ENCODE measurements around the gene FLAD1.

FLAD1 gene

GRCh38 chr1:154968731-154969130, 14.4 kb upstream of the FLAD1 start:
- peaks cover 31 to 66% of the 10 kb centered on the region in 2 donors for H3K36me3 ChIP-seq (ENCODE audit: control insufficient read depth in 1 of 2, insufficient read depth in 2 of 2, low read length in 2 of 2)
- H3K9me3 ChIP-seq (ENCODE audit: control insufficient read depth in 1 of 2, low read length in 2 of 2): no peaks in the 10 kb centered on the region
- H3K4me1 ChIP-seq (ENCODE audit: control insufficient read depth in 1 of 2, insufficient read depth in 2 of 2, low read length in 2 of 2): peaks cover 40 to 43% of the 10 kb centered on the region in 2 donors
- no peak overlapping the region for H3K4me3 ChIP-seq (ENCODE audit: low read depth in 1 of 2, low read length in 2 of 2)
- peak overlapping the region in 1 of 2 donors; percentile 50 for H3K9ac ChIP-seq (ENCODE audit: low read depth in 1 of 2, low read length in 2 of 2)
- no peaks in the 10 kb centered on the region for H3K27me3 ChIP-seq (ENCODE audit: control insufficient read depth in 1 of 2, insufficient read depth in 2 of 2, low read length in 2 of 2)
- H3K27ac ChIP-seq (ENCODE audit: low read depth, low read length): no peak overlapping the region

- peaks cover 27 to 61% of the 10 kb centered on the region in 2 donors for H3K36me3 ChIP-seq (ENCODE audit: control insufficient read depth in 1 of 2, insufficient read depth in 2 of 2, low read length in 2 of 2)
Observed at GRCh38 chr1:154969246-154969645, 13.9 kb upstream of the FLAD1 start.

GRCh38 chr1:154969860-154970452, 13.2 kb upstream of the FLAD1 start:
- H3K9me3 ChIP-seq (ENCODE audit: control insufficient read depth in 1 of 2, low read length in 2 of 2): no peaks in the 10 kb centered on the region
- peaks cover 21 to 54% of the 10 kb centered on the region in 2 donors for H3K36me3 ChIP-seq (ENCODE audit: control insufficient read depth in 1 of 2, insufficient read depth in 2 of 2, low read length in 2 of 2)
- H3K27ac ChIP-seq (ENCODE audit: low read depth, low read length): peak overlapping the region; percentile 77
- H3K4me3 ChIP-seq (ENCODE audit: low read depth in 1 of 2, low read length in 2 of 2): peak overlapping the region; percentile 48 to 53
- no peaks in the 10 kb centered on the region for H3K27me3 ChIP-seq (ENCODE audit: control insufficient read depth in 1 of 2, insufficient read depth in 2 of 2, low read length in 2 of 2)
- H3K4me1 ChIP-seq (ENCODE audit: control insufficient read depth in 1 of 2, insufficient read depth in 2 of 2, low read length in 2 of 2): peaks cover 40 to 43% of the 10 kb centered on the region in 2 donors
- H3K9ac ChIP-seq (ENCODE audit: low read depth in 1 of 2, low read length in 2 of 2): peak overlapping the region; percentile 50 to 57

More at GRCh38 chr1:154969246-154969645, 13.9 kb upstream of the FLAD1 start:
- Histone ChIP-seq H3K27ac (ENCODE audit: low read depth, low read length) (peak overlapping the region; percentile 17), H3K9ac (ENCODE audit: low read depth in 1 of 2, low read length in 2 of 2) (peak overlapping the region in 1 of 2 donors; percentile 50), H3K27me3 (ENCODE audit: control insufficient read depth in 1 of 2, insufficient read depth in 2 of 2, low read length in 2 of 2) (no peaks in the 10 kb centered on the region), H3K9me3 (ENCODE audit: control insufficient read depth in 1 of 2, low read length in 2 of 2) (no peaks in the 10 kb centered on the region), H3K4me3 (ENCODE audit: low read depth in 1 of 2, low read length in 2 of 2) (peak overlapping the region; percentile 48 to 53), H3K4me1 (ENCODE audit: control insufficient read depth in 1 of 2, insufficient read depth in 2 of 2, low read length in 2 of 2) (peaks cover 40 to 43% of the 10 kb centered on the region in 2 donors)

- Histone ChIP-seq H3K27ac (ENCODE audit: low read depth, low read length) (peak within 1 kb of the TSS; percentile 77), H3K27me3 (ENCODE audit: control insufficient read depth in 1 of 2, insufficient read depth in 2 of 2, low read length in 2 of 2) (no peaks in the 10 kb centered on the region), H3K4me1 (ENCODE audit: control insufficient read depth in 1 of 2, insufficient read depth in 2 of 2, low read length in 2 of 2) (peaks cover 40 to 43% of the 10 kb centered on the region in 2 donors), H3K9ac (ENCODE audit: low read depth in 1 of 2, low read length in 2 of 2) (peak within 1 kb of the TSS; percentile 50 to 57), H3K36me3 (ENCODE audit: control insufficient read depth in 1 of 2, insufficient read depth in 2 of 2, low read length in 2 of 2) (peaks cover 15 to 47% of the 10 kb centered on the region in 2 donors), H3K9me3 (ENCODE audit: control insufficient read depth in 1 of 2, low read length in 2 of 2) (no peaks in the 10 kb centered on the region), H3K4me3 (ENCODE audit: low read depth in 1 of 2, low read length in 2 of 2) (peak within 1 kb of the TSS; percentile 53 to 55)
Observed at GRCh38 chr1:154970631-154971340, 12.4 kb upstream of the FLAD1 start, which contains the start of gene SHC1. TSS of gene SHC1 (minus strand) at chr1:154970747. CDS start at chr1:154970526, 221 bp downstream.

GRCh38 chr1:154971341-154971998, 11.7 kb upstream of the FLAD1 start:
- peak overlapping the region; percentile 77 for H3K27ac ChIP-seq (ENCODE audit: low read depth, low read length)
- no peaks in the 10 kb centered on the region for H3K27me3 ChIP-seq (ENCODE audit: control insufficient read depth in 1 of 2, insufficient read depth in 2 of 2, low read length in 2 of 2)
- no peaks in the 10 kb centered on the region for H3K9me3 ChIP-seq (ENCODE audit: control insufficient read depth in 1 of 2, low read length in 2 of 2)
- H3K9ac ChIP-seq (ENCODE audit: low read depth in 1 of 2, low read length in 2 of 2): peak overlapping the region; percentile 34 to 50
- peaks cover 12 to 40% of the 10 kb centered on the region in 2 donors for H3K36me3 ChIP-seq (ENCODE audit: control insufficient read depth in 1 of 2, insufficient read depth in 2 of 2, low read length in 2 of 2)
- peaks cover 43 to 45% of the 10 kb centered on the region in 2 donors for H3K4me1 ChIP-seq (ENCODE audit: control insufficient read depth in 1 of 2, insufficient read depth in 2 of 2, low read length in 2 of 2)
- H3K4me3 ChIP-seq (ENCODE audit: low read depth in 1 of 2, low read length in 2 of 2): peak overlapping the region; percentile 53 to 55

- Histone ChIP-seq H3K4me1 (ENCODE audit: control insufficient read depth in 1 of 2, insufficient read depth in 2 of 2, low read length in 2 of 2) (peaks cover 43 to 46% of the 10 kb centered on the region in 2 donors), H3K9ac (ENCODE audit: low read depth in 1 of 2, low read length in 2 of 2) (peak overlapping the region; percentile 71 to 96)
Observed at GRCh38 chr1:154972213-154972516, 11.0 kb upstream of the FLAD1 start.

GRCh38 chr1:154972517-154973343, 10.4 kb upstream of the FLAD1 start:
- peak overlapping the region; percentile 76 to 83 for H3K4me3 ChIP-seq (ENCODE audit: low read depth in 1 of 2, low read length in 2 of 2)
- peak overlapping the region; percentile 71 to 96 for H3K9ac ChIP-seq (ENCODE audit: low read depth in 1 of 2, low read length in 2 of 2)
- peaks cover 3 to 28% of the 10 kb centered on the region in 2 donors for H3K36me3 ChIP-seq (ENCODE audit: control insufficient read depth in 1 of 2, insufficient read depth in 2 of 2, low read length in 2 of 2)
- H3K27me3 ChIP-seq (ENCODE audit: control insufficient read depth in 1 of 2, insufficient read depth in 2 of 2, low read length in 2 of 2): no peaks in the 10 kb centered on the region
- H3K4me1 ChIP-seq (ENCODE audit: control insufficient read depth in 1 of 2, insufficient read depth in 2 of 2, low read length in 2 of 2): peaks cover 43 to 46% of the 10 kb centered on the region in 2 donors
- no peaks in the 10 kb centered on the region for H3K9me3 ChIP-seq (ENCODE audit: control insufficient read depth in 1 of 2, low read length in 2 of 2)
- H3K27ac ChIP-seq (ENCODE audit: low read depth, low read length): peak overlapping the region; percentile 87

More at GRCh38 chr1:154972213-154972516, 11.0 kb upstream of the FLAD1 start:
- Histone ChIP-seq H3K27ac (ENCODE audit: low read depth, low read length) (peak overlapping the region; percentile 87), H3K36me3 (ENCODE audit: control insufficient read depth in 1 of 2, insufficient read depth in 2 of 2, low read length in 2 of 2) (peaks cover 8 to 33% of the 10 kb centered on the region in 2 donors), H3K9me3 (ENCODE audit: control insufficient read depth in 1 of 2, low read length in 2 of 2) (no peaks in the 10 kb centered on the region), H3K27me3 (ENCODE audit: control insufficient read depth in 1 of 2, insufficient read depth in 2 of 2, low read length in 2 of 2) (no peaks in the 10 kb centered on the region), H3K4me3 (ENCODE audit: low read depth in 1 of 2, low read length in 2 of 2) (peak overlapping the region; percentile 76 to 83)

- H3K27me3 ChIP-seq (ENCODE audit: control insufficient read depth in 1 of 2, insufficient read depth in 2 of 2, low read length in 2 of 2): no peaks in the 10 kb centered on the region
- H3K9me3 ChIP-seq (ENCODE audit: control insufficient read depth in 1 of 2, low read length in 2 of 2): no peaks in the 10 kb centered on the region
- peak overlapping the region; percentile 98 for H3K27ac ChIP-seq (ENCODE audit: low read depth, low read length)
- peaks cover 43 to 46% of the 10 kb centered on the region in 2 donors for H3K4me1 ChIP-seq (ENCODE audit: control insufficient read depth in 1 of 2, insufficient read depth in 2 of 2, low read length in 2 of 2)
- peaks cover 3 to 23% of the 10 kb centered on the region in 2 donors for H3K36me3 ChIP-seq (ENCODE audit: control insufficient read depth in 1 of 2, insufficient read depth in 2 of 2, low read length in 2 of 2)
- H3K4me3 ChIP-seq (ENCODE audit: low read depth in 1 of 2, low read length in 2 of 2): peak overlapping the region; percentile 76 to 83
- peak overlapping the region; percentile 87 to 96 for H3K9ac ChIP-seq (ENCODE audit: low read depth in 1 of 2, low read length in 2 of 2)
Observed at GRCh38 chr1:154973344-154974101, 9.6 kb upstream of the FLAD1 start.
